Caki2 (cell line): ENCODE results near the gene LY86. TPM values are rescaled to one million over a fixed set of nuclear protein-coding genes. Genes with fewer than 3 reads are reported as not detected.
"Not testable (repeated sequence)": the region's sequence is repeated elsewhere in the genome, so short reads cannot be mapped to it uniquely, and the experiment has no call there.

ENCODE experiments used
- DNase-seq: peaks from one replicate; pipeline ENCODE4 v3.0.0-alpha.2; 2015; ENCODE audit warnings: low read depth
- in situ Hi-C: cut with HindIII; loops from 2 replicates; pipeline ENCODE4 v1.10.0; 2016; ENCODE audit warnings: low sequenced_read_pairs, low pct_unique_long_range_greater_than_20kb, mixed read lengths
- total RNA-seq: library from RNA; depleted of rRNA; stranded (reverse); fragments of >200 nt; shearing (Covaris generic); gene quantifications from 2 replicates; pipeline ENCODE4 v1.2.3, GENCODE V29; 2014; ENCODE audit warnings: low replicate concordance

LY86 gene
- total RNA-seq, 1 experiment from 2014 or later, result not detected

DNA sequence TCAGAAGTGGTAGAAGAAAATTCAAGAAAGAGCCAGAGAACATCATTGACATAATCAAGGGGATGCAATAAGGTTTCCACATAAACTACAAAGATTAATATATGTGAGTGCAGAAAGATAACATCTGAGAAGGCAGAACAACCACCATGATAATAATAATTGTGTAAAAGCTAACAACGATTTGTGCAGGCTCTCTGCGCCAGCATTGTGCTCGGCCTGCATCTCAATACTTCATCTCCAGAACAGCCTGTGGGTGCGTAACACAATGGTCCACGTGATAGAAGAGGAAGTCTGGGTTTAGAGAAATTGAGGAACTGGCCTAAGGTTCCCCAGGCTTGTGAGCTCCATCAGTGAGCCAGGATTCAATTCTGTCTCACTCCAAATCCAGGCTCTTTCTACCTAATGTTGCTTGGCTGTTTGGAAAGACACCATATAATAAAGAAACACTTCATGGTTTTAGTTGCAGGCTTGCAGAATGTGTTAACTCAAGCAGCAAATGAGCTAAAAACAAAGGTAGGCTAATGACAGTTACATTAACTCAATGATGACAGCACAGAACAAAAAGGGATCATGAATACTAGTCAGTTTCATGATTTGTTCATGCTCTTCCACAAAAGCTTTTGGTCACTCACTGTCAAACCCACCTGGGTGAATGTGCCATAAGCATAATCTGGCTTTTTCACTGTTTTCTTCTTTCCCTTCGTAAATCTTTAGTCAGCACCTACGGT, 71.2 kb downstream of the LY86 start:
- no peak for DNase-seq
- in situ Hi-C loops, result no loop called here

DNA sequence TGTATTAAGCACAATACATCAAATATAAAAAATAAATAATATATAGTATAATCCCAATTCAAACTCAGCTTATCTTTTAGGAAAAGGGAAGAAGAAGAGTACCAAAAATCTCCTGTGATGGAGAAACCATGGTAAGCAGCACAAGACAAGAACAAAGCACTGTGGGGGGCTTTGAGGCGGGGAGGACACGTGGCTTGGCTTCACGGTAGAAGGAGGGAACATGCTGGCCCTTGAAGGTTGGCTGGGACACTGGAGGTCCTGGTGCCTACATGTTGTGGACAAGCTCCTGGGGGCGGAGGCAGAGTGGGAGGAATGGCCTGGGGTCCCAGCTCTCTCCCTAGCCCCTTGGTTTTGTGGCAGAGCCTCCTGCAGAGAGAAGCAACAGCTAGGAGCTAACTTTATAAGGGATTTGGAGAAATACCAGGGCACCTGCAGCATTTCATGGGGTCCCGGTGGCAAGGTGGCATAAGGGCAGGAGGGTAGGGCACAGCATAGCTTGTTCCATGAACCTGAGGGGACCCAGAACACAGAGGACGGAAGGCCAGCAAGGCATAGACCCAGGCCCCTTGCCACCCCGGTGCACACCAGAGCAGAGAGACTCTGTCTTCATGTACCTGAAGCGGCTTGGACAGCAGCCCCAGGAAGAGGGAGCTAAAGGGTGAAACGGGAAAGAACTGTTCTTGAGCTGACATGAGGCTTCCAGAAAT, 72.0 kb downstream of the LY86 start:
- DNase-seq, result no peak
- in situ Hi-C loops, result no loop called here

DNA sequence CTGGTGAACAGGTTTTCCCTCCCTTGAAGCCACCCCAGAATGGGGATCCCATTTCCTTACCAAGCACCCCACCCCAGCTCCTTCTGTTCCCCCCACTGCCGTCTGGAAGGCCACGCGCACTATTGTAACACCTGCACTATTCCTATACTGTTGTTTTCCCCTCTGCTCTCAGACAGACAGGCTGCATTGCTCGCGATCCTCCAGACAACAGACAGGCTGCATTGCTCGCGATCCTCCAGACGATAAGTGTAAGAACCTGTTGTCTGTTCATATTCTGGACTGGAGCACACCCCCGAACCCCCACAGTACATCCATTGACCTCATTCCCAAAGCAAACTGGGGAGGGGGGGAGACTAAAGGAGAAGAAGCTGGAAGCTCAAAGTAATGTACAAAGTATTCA, 72.7 kb downstream of the LY86 start:
- in situ Hi-C loops, result no loop called here
- DNase-seq, result no peak

DNA sequence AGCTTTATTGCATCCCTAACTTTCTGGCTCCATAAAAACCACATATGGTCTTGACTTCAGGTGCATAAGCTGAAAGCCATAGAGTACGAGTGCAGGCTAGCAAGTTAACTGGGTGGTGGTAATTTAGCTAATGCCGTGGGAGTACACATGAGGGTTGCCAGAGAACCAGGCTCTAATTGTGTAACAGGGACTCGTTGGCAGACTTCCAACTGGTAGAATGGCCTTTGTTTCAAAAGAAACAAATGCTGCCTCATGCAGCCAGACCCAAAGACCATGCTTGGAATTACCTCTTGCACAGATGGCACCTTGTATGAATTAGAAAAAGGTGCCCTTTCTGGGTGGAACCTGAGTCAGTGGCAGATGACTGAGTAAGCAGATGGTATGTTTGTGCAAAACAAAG, 73.2 kb downstream of the LY86 start:
- no peak for DNase-seq
- in situ Hi-C loops, result no loop called here

DNA sequence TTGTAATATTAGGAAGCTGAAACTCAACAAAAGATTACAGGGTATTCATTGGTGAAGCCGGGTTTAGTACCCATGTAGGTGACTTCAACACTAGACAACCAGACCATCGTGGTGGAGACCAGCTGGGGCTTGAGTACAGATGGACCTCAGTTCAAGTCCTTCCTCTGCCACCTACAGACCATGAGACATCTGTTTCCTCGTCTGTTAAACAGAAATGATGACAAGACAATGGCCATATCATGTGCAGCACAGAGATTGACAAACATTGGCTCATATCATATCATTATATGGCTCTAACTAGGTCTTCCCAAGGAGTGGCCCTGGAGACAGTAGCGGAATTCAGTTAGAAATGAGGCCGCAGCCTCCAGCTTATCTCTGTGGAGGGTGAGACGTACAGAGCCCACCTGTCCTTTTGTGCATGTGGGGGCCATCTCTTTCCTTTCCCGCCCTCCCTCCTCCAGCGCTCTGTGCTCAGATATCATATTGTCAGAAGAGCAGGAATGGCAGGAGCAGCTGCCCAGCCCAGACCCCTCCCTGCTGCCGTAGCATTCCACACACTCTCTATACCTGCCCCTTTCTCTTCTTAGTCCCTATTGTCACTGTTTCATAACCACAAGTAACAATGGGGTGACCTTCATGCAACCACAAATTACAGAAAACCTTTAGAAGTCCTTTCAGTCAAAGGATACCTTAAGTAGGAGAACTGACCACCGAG, 75.1 kb downstream of the LY86 start:
- no peak for DNase-seq
- in situ Hi-C loops, result no loop called here

DNA sequence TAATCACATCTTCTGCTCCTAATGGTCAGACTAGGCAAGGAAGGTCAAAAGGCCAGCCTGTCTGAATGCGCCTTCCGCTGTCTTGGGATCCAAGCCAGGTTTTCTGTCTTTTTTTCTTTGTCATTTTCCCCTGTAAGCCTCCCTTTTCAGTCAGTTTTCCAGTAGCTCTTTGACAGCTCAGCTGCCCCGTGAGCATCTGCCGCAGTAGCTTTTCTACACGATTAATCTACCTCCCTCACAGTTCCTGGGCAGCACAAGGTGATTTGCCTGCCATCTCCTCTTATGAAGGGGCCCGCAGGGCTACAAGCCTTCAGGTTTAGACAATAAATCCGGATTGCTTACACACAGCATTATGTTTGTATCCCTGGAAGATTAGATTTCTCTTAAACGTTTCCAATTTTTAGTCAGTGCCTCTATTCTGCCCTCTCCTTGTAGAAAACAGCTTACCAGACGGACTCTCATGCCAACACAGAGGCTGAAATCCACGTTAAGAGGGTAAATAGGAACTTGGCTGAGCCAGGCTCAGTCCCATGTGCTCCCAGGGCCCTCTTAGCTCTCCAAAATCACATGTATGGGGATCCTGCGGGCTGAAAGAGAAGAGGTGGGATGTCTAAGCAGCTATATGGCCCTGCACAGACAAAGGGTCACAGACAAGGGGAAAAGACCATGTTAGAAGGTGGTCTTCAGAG, 77.2 kb downstream of the LY86 start:
- no peak for DNase-seq
- in situ Hi-C loops, result no loop called here

DNA sequence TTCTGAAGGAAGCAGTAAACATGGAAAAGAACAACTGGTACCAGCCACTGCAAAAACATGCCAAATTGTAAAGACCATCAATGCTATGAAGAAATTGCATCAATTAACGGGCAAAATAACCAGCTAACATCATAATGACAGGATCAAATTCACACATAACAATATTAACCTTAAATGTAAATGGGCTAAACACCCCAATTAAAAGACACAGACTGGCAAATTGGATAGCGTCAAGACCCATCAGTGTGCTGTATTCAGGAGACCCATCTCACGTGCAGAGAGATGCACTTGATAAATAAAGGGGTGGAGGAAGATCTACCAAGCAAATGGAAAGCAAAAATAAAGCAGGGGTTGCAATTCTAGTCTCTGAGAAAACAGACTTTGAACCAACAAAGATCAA, 81.6 kb downstream of the LY86 start:
- in situ Hi-C loops, result not testable (repeated sequence)

DNA sequence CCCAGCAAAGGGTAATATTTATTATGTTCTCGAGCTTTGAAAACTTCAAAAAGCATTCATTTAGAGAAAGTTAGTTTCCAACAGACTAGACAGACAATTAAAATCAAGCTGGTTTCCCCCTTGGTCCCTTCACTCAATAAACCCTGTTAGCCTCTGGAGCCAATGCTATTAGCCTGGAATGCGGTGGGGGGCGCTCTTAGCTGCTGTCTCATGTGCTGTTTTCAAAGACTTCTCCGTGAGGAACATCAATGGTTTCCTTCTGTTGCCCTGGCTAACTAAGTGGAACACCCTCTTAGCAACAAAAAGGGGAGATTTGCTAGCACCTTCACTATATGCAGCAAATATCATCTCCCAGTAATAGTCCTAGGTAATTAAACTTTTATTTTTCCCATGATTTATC, 86.4 kb downstream of the LY86 start:
- DNase-seq, result no peak
- in situ Hi-C loops, result no loop called here

More for the DNA sequence above, 81.6 kb downstream of the LY86 start:
- not testable (repeated sequence) for DNase-seq

DNA sequence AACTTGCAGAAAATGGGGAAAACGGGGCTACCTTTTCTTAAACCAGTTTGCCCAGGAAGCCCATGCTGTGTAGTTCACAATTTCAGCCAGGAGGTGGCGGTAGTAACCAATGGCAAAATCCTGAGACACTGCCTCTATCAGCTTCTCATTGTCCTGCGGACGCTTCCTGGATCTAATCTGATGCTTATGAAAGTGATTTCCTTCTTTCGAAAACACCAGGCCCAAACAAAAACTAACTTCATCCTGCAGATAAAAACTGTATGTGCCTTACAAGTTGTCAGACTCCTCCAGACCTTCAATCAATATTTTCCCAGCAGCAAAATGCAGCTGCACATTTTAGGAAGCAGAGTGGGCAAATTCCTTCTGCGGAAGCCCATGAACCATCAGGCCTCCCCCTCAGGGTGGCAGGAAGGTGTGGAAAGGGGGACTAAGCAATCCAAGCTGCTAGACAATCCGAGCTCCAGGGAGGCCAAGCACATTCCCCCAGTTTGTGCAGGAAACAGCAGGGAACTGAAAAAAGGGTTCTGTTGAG, 88.5 kb downstream of the LY86 start:
- in situ Hi-C loops, result no loop called here
- DNase-seq, result peak; percentile 67

DNA sequence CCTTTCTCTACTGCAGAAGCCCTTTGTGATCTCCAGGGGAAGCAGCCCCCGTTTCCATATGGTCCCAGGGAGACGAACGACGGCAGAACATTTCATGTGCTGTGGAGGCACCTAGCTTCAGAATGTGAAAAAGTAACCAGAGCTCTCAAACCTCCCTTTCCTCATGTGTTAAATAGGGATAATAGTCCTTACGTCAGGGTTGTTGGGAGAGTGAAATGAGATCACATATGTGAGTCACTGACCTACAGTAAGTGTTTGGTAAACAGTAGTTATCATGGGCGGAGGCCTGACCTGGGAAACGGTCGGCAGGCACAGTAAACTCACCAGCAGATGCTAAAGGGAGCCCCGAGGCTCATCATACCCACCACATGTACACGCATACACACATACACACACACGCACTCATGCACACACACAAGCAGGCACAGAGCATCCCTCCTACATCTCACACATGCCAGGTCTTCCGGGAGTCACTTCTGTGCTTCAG, 89.7 kb downstream of the LY86 start:
- DNase-seq, result peak; percentile 80
- in situ Hi-C loops, result no loop called here

DNA sequence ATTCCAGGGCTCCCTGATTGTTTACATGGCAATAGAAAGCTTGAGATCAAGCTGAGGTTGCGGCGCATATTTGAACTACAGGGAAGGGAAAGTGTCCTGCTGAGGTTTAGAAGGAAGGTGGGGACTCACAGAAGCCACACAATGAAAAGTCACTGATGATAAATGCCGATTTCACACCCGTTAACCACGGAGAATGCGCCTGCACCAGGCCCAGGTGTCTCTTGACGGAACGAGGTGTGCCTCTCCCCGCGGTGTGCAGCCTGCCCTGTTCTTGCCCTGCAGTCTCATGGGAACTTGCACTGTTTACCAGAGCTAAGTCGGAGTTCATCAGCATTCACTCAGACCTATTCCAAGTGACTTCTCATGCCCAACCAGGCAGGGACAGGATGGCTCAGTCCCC, 90.3 kb downstream of the LY86 start:
- DNase-seq, result peak; percentile 80
- in situ Hi-C loops, result no loop called here

DNA sequence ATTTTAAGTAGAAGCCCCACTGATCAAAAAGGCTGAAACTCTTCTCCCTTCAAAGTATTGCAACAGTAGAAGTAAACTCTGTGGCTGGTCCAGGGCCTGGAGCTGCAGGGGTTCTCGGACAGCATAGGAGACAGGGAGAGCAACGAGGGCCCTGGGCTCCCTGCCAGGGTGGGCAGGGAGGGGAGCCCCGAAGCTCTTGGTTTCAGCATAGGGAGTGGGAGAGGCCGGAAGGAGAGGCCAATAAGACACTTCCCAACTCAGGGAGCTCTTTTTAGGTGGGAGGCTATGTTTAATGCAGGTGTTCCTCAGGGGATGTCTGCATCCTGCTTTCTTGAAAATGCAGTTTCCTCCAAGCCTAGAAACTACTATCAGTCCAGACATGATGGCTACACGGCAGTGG, 91.1 kb downstream of the LY86 start:
- in situ Hi-C loops, result no loop called here
- DNase-seq, result no peak

DNA sequence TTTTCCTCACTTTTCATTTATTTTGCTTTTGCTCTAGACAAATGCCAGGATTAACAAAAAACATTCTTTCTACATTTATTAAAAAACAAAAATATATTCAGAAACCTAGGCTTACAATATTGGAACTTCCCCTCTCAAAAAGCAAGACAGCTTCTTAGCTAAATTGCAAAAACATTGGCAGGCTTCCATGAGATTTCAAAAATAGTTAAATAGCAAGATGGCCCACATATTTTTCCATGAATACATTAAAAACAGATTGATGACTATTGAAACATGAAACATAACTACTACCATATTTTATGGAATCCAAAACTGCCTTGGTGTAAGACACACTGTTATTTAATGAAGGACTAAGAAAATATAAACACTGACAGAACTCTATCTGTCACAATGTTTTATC, 92.0 kb downstream of the LY86 start:
- DNase-seq, result no peak
- in situ Hi-C loops, result no loop called here

DNA sequence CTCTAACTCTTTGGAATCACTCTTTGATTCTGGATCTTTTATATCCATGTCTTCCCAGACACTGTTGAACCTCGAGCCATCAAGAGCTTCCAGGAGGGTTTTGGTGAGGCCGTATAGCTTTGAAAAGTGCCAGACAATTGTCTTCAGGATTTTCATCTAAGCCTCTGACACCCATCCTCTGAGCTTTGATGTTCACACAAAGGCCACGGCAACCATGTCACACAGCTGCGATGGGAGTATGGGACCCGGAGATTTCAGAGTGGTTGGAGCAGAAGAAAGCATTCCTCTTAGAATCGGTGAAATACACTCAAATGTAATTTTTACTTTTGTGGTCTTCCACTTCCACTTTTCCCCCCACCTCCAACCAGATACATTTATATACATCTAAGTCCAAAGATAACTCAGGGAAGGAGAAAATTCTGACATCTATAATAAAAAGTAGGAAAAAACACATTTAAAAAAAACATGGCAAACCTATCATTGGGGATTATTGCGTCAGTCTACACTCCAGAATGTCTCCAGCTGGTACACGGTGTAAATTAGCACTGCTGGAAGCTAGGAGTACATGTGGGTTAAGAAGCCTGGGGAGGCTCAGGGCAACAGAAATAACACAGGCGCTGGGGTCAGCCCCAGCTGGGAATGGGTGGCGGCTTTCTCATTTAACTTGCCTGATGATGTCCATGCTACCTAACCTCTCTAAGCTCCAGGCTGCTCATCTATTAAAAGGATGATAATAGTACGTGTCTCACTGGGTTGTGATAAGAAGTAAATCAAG, 92.7 kb downstream of the LY86 start:
- DNase-seq, result no peak
- in situ Hi-C loops, result no loop called here

DNA sequence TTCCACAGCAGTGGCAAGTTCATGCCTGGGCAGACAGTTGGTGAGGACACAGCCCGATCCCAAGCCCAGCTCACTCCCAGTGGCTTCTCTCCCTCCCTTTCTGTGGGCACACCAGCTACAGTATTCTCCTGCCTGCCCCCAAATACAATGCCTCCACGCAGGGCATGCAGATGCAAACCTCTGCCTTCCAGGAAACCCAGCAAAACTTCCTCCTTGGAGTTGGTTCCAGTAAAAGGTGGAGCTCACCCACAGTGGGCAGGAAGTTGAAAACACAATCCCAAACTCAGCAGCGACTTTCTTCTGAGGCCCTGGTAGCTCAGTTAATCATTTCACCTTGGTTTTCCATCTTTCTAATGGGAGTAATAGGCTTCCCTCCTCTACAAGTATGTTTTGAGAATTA, 93.7 kb downstream of the LY86 start:
- in situ Hi-C loops, result no loop called here
- DNase-seq, result no peak

DNA sequence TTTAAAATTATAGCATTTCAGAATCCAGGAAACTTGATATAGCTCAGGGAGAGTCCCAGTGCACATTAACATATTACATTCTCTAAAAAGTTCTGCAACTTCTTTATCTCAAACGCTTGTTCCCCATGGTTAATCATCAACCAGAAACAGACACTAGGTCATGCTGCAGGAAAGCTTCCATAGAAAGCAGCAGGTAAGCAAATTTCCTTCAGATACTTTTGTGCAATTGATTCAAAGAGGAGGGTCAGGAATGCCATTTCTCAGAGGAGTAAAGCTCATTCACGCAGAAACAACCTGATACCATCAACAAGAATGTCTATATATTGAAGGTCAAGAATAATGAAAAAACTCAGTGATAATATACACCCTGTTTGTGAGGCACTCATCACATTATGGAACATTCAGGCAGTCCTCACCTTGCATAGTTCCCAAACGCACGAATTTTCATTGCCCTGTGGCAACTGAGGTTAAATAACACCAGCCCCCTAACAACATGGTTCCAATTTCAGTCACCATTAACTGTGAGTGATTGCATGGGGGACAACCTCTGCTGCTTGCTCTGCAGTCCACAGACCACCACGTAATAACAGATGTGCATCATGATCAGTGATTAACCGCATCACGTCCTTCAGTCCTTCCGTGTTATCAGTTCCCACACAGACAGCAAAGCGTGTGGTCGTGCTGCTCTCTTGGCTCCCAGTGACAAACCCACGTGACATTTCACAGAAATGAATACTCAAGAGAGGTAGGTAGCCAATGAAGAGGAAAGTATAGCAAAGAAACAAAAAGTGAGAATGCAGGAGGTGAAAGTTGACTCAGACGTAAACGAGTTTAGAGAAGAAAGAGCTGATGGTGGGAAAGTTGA, 95.7 kb downstream of the LY86 start:
- DNase-seq, result peak; percentile 81
- in situ Hi-C loops, result no loop called here
